Left colon (tissue), 2 donors: ENCODE measurements around the gene RPH3AL. TPM values are rescaled to one million over a fixed set of nuclear protein-coding genes. Genes with fewer than 3 reads are reported as not detected.
"Not testable (repeated sequence)": the region's sequence is repeated elsewhere in the genome, so short reads cannot be mapped to it uniquely, and the experiment has no call there.

ENCODE experiments used
- ATAC-seq: fragments of 200-7000 bp; cut with Tn5 transposase; one replicate; pipeline ENCODE4 v1.9.1; 2020; ENCODE audit warnings: mild to moderate bottlenecking, moderate library complexity
- DNase-seq, 2 donors: peaks; one replicate each; pipeline ENCODE4 v3.0.0-alpha.2; 2020
- intact Hi-C, 2 donors: fragments of 100-400 bp; cut with DNase I in 1 of 2; cut with micrococcal nuclease in 1 of 2; formaldehyde crosslinking; loops; one replicate each; pipeline versions ENCODE4 v1.11.2 to v1.14.0; 2022; cut with DNase I, micrococcal nuclease
- total RNA-seq, 2 donors: library from RNA; stranded (reverse); fragmentation: NEBNext Ultra II Directional; extraction: Animal tissue kit (Norgen Biotek cat#: 25700); gene quantifications; one replicate each; pipeline ENCODE4 v1.2.1, GENCODE V29; 2021
- donor health status: DM: no; HTN: no; CAD: no.
- donor health status: DM: yes; HTN: yes; CAD: no.

Gene RPH3AL
- total RNA-seq, 2 donors from 2014 or later: 32.7 to 42.3 TPM

GRCh38 chr17:381941-382643, 29.5 kb upstream of the RPH3AL start:
- DNase-seq (no peak), ATAC-seq (no peak)
- intact Hi-C loops: no loop called here

- DNase-seq (no peak), ATAC-seq (no peak)
- intact Hi-C loops: no loop called here
These were observed 28.9 kb upstream of the RPH3AL start for GRCh38 chr17:381516-381915.

GRCh38 chr17:379531-380465, 27.2 kb upstream of the RPH3AL start:
- no peak for DNase-seq
- no peak for ATAC-seq
- intact Hi-C loops: no loop called here

- intact Hi-C loops: no loop called here
- no peak for DNase-seq
These were observed 25.5 kb upstream of the RPH3AL start for GRCh38 chr17:378068-378467.

GRCh38 chr17:376936-377863, 24.6 kb upstream of the RPH3AL start:
- ATAC-seq (peak; percentile 87), DNase-seq (no peak)
- intact Hi-C loops: no loop called here

More at GRCh38 chr17:378068-378467, 25.5 kb upstream of the RPH3AL start:
- peak; percentile 34 for ATAC-seq

GRCh38 chr17:373613-374230, 21.1 kb upstream of the RPH3AL start:
- ATAC-seq: no peak
- intact Hi-C loops: no loop called here
- DNase-seq: no peak

- intact Hi-C loops: no loop called here
- ATAC-seq: peak; percentile 84
- DNase-seq: no peak
These were observed 19.8 kb upstream of the RPH3AL start for GRCh38 chr17:372157-373152.

GRCh38 chr17:371583-371982, 19.0 kb upstream of the RPH3AL start:
- intact Hi-C loops: no loop called here
- no peak for DNase-seq
- ATAC-seq: no peak

GRCh38 chr17:367656-368055, 15.0 kb upstream of the RPH3AL start:
- ATAC-seq, intact Hi-C loops, DNase-seq: not testable (repeated sequence)

- ATAC-seq, DNase-seq, intact Hi-C loops: not testable (repeated sequence)
These were observed 14.3 kb upstream of the RPH3AL start for GRCh38 chr17:366657-367615.

GRCh38 chr17:364766-365165, 12.2 kb upstream of the RPH3AL start:
- ATAC-seq: no peak
- no peak for DNase-seq
- intact Hi-C loops: no loop called here

- intact Hi-C loops: no loop called here
- ATAC-seq (no peak), DNase-seq (no peak)
These were observed 11.7 kb upstream of the RPH3AL start for GRCh38 chr17:364308-364707.

GRCh38 chr17:362721-363120, 10.1 kb upstream of the RPH3AL start:
- ATAC-seq (no peak), DNase-seq (no peak)
- intact Hi-C loops: no loop called here

- no peak for ATAC-seq
- no peak for DNase-seq
- intact Hi-C loops: no loop called here
These were observed 7.6 kb upstream of the RPH3AL start for GRCh38 chr17:360092-360750.

- intact Hi-C loops: no loop called here
- ATAC-seq (no peak), DNase-seq (no peak)
These were observed 6.0 kb upstream of the RPH3AL start for GRCh38 chr17:358491-359151.
